Neural progenitor cell (in vitro differentiated cells): ENCODE data around the gene DHX15.

ENCODE experiments used
- EZH2 ChIP-seq: fragments of 200-600 bp; sonication (generic); IDR thresholded peaks from 2 replicates; pipeline ENCODE4 v1.6.1; 2017; ENCODE audit warnings: antibody characterized with exemption, mild to moderate bottlenecking, moderate library complexity
- EZH2phosphoT487 ChIP-seq: fragments of 200-600 bp; sonication (generic); IDR thresholded peaks from 2 replicates; pipeline ENCODE4 v1.6.1; 2017; ENCODE audit warnings: antibody characterized with exemption
- TF ChIP-seq, protein P1 (sequence below): fragments of 200-600 bp; sonication (generic); IDR thresholded peaks from 2 replicates; pipeline ENCODE4 v1.5.1; 2017; ENCODE audit warnings: antibody characterized with exemption, mild to moderate bottlenecking

DNA sequence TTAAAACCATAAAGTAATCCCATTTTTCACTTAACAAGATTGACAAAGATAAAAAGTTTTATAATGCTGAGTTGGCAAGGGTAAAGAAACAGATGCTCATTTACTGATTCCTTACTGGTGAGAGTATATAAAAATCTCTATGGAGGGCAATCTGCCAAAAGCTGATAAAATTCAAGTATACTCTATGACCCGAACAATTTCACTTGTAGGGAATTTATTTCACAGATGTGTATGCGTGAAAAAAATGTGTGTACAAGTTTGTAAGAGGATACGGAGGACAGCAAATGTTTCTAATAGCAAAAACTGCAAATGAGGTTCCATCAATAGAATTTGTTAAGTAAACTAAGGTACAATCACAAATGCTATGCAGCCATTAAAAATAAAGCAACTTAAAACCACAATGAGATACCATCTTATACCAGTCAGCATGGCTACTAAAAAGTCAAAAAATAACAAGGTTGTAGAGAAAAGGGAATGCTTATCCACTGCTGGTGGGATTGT is 23.4 kb downstream of the DHX15 start:
- TF ChIP-seq, protein P1, sequence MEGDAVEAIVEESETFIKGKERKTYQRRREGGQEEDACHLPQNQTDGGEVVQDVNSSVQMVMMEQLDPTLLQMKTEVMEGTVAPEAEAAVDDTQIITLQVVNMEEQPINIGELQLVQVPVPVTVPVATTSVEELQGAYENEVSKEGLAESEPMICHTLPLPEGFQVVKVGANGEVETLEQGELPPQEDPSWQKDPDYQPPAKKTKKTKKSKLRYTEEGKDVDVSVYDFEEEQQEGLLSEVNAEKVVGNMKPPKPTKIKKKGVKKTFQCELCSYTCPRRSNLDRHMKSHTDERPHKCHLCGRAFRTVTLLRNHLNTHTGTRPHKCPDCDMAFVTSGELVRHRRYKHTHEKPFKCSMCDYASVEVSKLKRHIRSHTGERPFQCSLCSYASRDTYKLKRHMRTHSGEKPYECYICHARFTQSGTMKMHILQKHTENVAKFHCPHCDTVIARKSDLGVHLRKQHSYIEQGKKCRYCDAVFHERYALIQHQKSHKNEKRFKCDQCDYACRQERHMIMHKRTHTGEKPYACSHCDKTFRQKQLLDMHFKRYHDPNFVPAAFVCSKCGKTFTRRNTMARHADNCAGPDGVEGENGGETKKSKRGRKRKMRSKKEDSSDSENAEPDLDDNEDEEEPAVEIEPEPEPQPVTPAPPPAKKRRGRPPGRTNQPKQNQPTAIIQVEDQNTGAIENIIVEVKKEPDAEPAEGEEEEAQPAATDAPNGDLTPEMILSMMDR, result no peak
- TF ChIP-seq EZH2 (no peak), EZH2phosphoT487 (no peak)
